Embryonic facial prominence (tissue), 1 donor: ENCODE results near the gene CC2D2B.
"Not testable (repeated sequence)": the region's sequence is repeated elsewhere in the genome, so short reads cannot be mapped to it uniquely, and the experiment has no call there.

Source experiments
- DNase-seq: peaks from one replicate; pipeline ENCODE4 v3.0.0-alpha.2; 2016; ENCODE audit errors: extremely low spot score

Gene CC2D2B

DNA sequence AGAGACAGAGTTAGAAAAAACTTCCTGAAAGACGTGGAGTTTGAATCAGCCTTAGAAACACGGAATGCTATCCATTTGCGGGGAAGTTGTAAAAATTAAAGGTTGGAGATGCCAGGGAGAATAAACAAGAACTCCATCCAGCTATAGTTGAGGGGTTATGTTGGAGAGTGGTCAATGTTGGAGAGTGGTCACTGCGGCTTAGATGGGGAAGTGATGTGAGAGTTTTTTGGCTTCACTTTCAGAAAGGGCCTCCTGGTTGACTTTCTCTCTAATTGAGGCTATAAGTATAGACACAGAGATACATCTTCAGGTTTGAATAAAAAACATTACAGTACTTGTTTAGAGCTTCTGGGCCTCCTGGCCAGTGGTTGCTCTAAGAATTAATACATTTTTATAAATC is 675 bp downstream of the CC2D2B start:
- no peak for DNase-seq

DNA sequence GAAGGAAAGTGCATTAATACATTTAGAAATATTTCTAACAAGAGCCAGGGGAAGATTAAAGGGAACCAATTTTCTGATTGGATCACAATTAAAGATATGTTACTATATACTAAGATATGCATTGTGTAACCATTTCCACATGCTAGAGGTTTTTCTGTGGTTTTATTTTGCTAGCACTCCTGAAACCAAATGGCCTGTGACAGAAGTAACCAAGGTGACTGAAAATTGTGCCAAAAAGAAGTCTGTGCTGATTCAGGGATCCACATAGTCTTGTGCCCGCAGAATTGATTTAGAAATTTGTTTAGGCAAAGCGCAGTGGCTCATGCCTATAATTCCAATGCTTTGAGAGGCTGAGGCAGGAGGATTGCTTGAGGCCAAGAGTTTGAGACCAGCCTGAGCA is 1.8 kb downstream of the CC2D2B start:
- DNase-seq: no peak

DNA sequence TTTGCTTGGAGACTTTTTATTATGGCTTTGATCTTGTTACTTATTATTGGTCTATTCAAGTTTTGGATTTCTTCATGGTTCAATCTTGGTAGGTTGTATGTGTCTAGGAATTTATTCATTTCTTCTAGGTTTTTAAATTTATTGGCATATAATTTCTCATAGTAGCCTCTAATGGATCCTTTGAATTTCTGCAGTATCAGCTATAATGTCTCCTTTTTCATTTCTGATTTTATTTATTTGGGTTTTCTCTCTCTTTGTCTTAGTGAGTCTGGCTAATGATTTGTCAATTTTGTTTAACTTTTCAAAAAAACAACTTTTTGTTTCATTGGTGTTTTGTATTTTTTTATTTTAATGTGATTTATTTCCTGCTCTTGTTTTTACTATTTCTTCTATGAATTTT is 8.3 kb downstream of the CC2D2B start:
- not testable (repeated sequence) for DNase-seq

DNA sequence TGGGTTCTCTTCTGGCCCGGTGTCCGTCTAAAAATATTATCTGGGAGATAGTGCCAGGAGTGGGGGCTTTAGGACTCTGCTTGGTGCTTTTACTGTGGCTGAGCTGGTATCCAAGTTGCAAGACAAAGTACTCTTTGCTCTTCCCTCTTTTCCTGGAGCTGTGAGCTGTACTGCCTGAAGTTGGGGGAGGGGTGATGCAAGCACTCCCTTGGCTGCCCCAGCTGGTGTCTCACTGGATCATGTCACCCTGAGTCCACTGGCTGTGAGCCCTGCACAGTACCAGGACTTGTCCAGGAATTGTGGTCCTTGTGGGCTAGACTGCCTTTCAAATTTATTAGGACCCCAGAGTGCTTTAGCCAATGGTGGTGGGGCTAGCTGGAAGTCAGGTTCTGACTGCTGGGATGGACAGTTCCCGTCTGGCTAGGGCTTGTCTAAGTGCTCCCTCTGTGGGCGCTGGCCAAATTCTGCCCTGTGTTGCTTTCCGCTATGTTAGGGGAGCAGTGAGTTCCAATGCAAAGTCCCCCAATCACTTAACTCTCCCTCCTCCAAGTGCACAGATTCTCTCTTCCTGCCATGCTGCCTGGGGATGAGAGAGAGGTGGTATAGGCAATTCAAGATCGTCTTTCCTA is 13.1 kb downstream of the CC2D2B start:
- no peak for DNase-seq

DNA sequence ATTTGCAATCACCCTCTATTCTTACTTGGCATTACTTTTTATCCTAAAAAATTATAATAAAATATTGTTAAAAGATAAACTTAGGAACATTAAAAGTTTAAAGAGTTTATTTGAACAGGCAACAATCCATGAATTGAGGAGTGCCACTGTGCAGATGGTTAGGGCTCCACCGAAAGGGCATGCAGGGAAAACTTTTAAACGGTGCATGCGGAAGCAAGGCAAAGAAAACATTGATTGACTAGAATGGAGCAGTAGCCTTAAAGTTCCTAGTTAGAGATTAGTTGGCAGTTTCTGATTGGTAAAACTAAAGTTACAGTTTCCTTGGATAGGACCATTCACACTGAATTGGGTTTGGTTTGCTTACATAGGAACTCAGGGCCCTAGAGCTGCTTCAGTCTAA is 17.3 kb downstream of the CC2D2B start:
- DNase-seq: no peak

DNA sequence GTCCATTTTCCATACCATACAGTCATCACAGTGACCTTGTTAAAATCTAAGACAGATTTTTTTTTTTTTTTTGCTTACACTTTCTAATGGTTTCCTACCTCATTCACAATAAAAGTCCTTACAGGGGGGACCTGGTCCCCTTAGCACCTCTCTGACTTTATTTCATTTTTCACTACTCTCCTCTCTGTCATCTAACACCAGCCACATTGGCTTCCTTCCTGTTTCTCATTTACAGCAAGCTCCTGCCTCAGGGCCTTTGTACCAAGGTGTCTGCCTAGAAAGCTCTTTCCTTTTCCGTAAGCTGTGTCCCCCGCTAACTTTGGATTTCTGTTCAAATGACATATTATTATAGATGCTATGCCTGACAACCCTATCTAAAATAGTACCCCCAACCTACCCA is 27.7 kb downstream of the CC2D2B start:
- DNase-seq: no peak

DNA sequence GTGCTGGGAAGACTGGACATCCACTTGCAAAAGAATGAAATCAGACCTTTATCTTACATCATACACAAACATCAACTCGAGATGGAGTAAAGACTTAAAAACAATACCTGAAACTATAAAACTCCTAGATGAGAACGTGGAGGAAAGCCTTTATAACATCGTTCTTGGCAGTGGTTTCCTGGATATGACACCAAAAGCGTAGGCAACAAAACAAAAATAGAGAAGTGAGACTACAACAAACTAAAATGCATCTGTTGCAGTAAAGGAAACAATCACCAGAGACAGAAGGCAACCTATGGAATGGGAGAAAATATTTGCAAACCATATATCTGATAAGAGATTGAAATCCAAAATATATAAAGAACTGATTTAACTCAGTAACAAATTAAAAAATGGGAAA is 33.3 kb downstream of the CC2D2B start:
- DNase-seq: no peak

DNA sequence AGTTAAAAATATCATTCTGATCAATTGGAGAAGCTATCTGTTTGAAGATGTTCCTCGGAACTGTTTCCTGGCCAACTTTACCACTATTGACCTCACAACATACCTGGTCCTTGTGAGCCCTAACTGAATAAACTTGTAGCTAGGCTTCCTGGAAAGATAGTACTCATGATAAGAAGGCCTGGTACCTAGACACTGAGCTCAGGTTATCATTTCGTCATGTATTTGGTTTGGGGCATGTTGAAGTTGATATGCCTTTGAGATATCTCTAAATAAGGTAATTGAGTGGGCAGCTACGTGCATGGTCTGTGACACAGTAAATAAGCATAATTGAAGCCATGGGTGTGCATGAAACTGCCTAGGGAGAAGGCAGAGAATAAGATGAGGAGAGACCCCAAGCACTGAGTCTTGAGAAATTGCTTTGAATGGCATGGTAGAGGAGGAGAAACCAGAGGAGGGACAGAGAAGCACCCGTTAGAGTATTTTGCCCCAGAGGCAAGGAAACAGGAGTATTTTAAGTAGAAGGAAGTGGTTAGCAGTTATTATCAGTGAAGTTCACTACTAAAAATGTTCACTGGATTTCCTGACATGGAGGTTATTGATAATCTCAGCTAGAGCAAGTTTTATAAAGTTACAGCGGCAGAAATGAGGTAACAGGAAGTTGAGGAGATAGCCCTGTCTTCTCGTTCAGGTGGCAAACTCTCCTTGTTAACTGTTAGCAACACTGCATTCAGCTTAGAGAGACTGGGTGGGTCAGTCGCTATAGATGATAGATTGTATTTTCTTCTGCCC is 55.6 kb downstream of the CC2D2B start:
- DNase-seq: no peak

DNA sequence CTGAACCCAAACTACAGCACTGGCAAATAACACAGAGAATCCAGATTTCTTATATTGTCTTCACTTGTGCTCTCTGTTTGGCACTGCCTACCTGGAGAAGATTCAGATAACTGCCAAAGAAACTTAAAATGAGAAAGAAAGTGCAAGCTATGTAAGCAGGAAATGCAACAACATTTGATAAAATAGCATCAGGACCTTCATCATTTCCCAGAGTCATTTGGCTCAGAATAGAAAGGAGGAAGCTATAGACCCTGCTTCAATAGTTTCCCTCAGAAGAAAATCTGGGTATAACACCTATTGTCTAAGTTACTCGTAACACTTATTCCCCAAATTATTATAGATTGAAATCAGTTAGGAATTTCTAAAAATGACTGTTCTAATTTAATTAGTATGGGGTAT is 56.2 kb downstream of the CC2D2B start:
- DNase-seq: no peak

DNA sequence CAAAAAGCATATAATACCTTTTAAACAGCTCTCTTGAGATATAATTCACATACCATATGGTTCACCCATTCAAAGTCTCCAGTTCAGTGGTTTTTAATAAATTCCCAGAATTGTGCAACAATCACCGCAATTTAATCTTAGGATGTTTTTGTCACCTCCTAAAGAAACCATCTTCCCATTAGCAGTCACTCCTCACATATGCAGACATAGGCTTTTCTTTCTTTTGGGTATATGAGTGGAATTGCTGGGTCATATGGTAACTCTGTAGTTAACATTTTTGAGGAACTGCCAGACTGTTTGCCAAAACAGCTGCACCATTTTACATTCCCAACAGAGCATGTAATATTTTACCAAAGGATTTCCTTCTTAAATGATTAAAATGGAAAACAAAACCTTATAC is 57.0 kb downstream of the CC2D2B start:
- DNase-seq: no peak

DNA sequence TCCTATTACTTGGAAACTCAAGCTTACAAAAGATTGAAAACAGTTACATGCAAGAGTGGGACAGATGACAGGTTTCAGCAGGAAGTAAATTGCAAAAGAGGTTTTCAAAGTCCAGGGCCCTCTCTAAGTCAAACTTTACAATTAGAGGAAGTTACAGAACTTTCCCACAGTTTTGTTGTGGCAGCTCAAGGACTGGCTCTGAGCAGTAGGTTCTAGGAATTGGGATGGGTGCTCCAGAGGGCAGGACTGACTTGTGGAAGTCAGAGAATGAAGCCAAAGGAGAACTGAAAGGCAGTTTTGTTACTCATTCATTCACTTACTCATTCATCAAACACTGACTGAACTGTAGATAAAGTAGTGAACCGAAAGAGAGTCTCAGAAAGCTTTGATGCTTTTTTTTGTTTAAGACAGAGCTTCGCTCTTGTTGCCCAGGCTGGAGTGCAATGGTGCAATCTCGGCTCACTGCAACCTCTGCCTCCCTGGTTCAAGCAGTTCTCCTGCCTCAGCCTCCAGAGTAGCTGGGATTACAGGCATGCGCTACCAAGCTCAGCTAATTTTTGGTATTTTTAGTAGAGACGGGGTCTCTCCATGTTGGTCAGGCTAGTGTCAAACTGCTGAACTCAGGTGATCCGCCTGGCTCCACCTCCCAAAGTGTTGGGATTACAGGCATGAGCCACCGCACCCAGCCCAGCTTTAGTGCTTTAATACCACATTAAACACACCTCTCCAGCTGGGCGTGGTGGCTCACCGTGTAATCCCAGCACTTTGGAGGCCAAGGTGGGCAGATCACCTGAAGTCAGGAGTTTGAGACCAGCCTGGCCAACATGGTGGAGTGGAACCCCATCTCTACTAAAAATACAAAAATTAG is 68.8 kb downstream of the CC2D2B start:
- DNase-seq: no peak

DNA sequence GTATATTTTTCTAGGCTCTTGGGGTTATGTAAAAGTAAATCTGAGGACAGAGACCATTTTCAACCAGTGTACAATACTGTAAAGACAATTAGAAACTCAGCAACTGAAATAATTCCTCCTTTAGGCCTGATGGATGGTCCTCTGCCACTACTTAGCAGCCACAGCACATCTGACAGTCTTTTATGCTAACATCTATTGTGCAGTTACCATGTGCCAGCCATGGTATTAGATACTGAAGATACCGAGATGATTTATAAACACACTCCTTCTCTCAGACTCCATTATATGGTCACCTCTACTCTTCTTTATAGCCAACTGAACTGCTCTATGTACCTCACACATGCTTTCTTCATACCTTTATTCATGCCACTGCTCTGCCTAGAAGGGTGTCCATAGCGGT is 74.4 kb downstream of the CC2D2B start:
- DNase-seq: no peak

DNA sequence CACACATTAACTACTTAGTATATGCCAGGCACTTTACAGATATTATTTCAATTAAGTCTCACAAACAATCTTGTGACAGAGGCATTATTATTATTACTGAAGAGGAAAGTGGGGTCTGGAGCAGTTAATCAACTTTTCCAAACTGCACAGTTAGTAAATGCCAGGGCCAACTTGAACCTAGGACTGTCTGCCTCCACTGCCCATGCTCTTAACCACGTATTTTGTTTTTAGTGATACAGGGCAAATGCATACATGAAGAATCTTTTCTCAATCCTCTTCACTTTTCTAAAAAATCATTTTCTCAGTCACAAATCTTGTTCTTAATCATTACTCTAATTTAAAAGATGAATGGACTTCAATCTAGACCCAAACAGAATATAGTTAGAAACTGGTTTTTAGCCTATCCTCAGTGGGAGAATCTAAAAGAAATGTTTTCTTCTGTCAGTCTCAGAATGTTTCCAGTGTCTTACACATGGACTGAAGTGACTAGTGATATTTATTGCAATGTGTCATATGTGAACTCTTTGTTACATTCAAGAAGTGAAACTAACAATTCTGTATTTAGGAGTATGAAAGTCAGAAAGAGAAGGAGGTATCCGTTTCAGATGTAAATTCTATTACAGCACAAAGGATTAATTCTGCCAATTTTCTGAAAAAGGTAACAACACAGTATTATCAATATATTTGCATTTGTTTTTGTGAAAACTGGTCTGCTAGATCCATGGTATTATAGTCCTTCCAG is 80.1 kb downstream of the CC2D2B start:
- no peak for DNase-seq

DNA sequence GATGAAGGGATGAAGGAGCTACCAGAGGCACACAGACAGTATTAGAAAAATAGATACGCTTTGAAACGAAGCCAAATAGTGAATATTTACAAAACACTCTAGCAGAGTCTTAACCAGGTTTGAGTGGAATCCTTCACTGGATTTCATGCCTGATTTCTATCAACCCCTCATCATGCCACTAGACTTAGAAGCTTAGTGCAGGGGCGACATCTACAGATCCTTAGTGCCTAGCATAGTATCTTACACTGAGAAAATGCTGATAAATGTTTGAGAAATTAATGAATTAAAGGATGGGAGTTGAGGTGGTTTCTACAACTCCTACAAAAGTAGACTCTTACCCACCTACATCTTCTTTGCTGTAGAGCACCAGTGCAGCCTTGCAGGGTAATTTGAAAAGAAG is 80.9 kb downstream of the CC2D2B start:
- DNase-seq: no peak

DNA sequence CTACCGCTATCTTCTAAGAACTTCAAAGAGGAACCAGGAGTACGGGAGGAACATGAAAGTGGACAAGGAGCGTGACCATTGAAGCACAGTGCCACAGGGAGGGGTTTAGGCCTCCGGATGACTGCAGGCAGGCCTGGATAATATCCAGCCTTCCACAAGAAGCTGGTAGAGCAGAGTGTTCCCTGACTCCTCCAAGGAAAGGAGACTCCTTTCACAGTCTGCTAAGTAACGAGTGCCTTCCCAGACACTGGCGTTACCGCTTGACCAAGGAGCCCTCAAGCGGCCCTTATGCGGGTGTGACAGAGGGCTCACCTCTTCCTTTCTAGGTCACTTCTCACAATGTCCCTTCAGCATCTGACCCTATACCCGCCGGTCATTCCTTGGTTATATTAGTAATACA is 86.6 kb downstream of the CC2D2B start:
- not testable (repeated sequence) for DNase-seq

DNA sequence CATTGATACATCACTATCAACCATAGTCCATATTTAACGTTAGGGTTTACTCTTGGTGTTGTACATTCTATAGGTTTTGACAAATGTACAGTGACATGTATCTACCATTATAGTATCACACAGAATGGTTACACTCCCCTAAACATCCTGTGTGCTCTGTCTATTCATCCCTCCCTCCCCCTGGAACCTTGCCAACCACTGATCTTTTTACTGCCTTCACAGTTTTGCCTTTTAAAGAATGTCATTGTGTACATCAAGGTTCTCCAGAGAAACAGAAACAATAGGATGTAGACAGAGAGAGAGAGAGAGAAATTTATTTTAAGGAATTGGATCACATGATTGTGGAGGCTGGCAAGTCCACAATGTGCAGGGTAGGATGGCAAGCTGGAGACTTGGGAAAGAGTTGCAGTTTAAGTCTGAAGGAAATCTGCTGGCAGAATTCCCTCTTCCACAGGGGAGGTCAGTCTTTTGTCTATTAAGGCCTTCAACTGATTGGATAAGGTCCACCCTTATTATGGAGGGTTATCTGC is 90.5 kb downstream of the CC2D2B start:
- DNase-seq: no peak

DNA sequence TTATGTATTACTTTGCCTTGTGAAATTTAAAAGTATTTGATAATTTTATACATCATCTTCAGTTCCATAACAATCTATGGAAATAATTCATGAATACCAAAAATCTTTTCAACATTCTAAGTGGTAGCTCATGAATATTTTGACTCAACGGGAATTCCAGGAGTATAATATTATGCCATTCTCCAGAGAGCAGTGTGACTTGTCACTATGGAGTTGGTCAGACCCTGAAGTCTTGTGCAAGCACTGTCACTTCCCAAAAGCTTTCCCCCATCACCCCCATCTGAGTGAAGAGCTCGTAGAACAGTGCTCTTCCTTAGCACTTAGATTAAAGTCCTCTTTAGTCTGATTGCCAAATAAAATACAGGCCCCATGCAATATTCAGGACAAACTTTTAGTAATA is 106.2 kb downstream of the CC2D2B start:
- no peak for DNase-seq

DNA sequence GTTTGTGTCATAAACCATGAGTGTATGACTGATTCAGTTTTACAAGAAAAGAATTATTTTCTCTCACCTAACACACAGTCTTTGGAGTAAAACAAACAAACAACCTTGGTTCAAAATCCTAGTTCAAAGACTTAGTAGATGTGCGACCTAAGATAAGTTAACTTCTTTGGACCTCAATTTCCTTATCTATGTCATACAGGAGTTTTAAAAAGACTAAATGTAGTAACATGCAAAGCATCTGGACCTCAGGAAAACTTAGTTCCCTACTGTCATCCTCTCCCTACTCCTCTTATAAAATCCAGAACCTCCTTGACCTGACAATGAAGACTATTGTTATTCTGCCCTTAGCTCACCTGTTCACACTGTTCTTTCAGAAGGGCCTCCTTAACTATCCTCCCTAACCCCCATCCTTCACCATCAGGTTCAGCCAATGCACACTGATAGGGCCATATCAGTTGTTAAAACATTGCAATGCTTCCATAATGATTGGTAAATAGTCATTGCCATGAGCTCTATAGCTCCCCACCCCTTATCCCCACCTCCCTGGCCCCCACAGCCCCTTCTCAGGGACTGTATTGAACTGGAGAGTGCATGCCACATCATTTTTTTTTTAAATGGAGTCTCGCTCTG is 106.8 kb downstream of the CC2D2B start:
- DNase-seq: no peak

DNA sequence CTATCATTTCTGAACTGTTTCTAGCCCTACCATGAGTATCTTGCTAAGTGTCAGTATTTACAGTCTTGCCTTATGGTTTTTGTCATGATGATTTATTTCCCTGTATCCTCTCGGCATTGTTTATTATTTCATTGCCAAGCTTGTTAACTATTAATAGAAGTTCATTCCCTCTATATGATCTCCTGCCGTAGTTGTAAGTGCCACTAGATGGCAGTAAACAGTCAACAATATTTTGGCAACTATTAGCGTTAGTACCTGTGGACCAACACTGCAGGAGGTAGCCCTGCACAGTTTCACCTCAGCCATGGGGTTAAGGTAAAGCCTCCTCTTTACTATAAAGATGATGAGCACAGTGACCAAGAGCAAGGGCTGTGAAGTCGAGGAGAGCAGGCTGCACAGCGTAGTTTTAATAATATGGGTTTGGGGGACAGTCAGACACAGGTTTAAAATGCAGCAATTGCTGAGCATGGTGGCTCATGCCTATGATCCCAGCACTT is 109.5 kb downstream of the CC2D2B start:
- peak; percentile 15 for DNase-seq

DNA sequence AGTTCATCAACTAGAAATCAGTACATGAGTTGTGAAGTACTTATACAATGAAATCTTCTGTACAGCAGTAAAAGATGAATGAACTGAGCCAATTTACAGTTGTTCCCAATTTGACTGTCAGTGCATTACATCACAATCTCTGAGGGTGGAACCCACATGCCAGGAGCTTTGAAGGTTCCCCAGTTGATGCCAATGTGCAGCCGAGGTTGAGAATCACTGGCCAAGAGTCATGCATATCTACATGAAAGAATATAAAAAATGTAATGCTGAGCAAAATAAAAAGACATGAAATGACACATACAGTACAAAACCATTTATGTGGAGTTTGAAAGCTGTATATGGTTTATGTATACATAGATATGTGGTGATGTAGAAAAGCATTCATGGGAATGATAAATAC is 113.6 kb downstream of the CC2D2B start:
- no peak for DNase-seq

DNA sequence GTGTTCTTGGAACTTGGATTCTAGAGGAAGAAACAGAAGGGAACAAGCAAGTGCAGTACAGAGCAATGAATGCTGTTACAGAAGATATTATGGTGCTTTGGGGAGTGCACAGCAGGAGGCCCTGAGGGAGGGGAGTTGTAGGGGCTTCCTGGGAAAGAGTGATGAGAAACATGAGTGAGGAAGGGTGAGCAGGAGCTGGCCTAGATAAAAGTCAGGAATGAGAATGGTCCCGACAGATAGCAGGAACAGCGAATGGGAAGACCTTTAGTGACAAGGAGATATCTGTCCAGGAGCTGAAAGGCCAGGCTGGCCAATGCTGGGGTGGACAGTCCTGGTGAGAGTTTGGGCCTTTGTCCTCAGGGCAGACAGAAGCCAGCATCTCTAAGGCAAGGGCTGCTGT is 115.0 kb downstream of the CC2D2B start:
- DNase-seq: no peak
